Endothelial cell of umbilical vein (primary cell): ENCODE results near the gene PPP1R12A. TPM values are rescaled to one million over a fixed set of nuclear protein-coding genes. Genes with fewer than 3 reads are reported as not detected.

Source experiments
- BruUV-seq: library from RNA; stranded (reverse); fragments of 400-500 nt; replicated peaks from 2 replicates; lab custom pipeline; 2021; lab: Mats Ljungman, UMichigan
- CTCF ChIA-PET: fragments of 300-600, 350-600 bp; sonication (Branson Sonifier 250); formaldehyde crosslinking; loops from one replicate; lab custom pipeline; 2021; ENCODE audit warnings: antibody characterized with exemption, inconsistent platforms; lab: Charles Lee
- POLR2A ChIA-PET: fragments of 300-600, 350-600 bp; sonication (Branson Sonifier 250); formaldehyde crosslinking; loops from one replicate; lab custom pipeline; 2021; ENCODE audit warnings: antibody characterized with exemption, inconsistent platforms; lab: Charles Lee
- DNase-seq: peaks from one replicate; pipeline ENCODE4 v3.0.0-alpha.2; 2011; ENCODE audit warnings: low read depth, low spot score
- FAIRE-seq: peaks from 2 replicates; lab custom pipeline; 2011; peaks lifted over from hg19 to GRCh38; lab: Jason Lieb, UNC
- H2AFZ ChIP-seq: 2 replicates; pipeline ENCODE4 v1.6.0; 2012; ENCODE audit warnings: low read depth, low read length, control low read depth, inconsistent platforms
- H3K27ac ChIP-seq: 2 replicates; pipeline ENCODE4 v1.5.1; 2011; ENCODE audit warnings: low read depth, mild to moderate bottlenecking, control low read depth, low read length, moderate library complexity; ENCODE audit not compliant: insufficient read depth
- H3K27me3 ChIP-seq, 2 experiments: 2 replicates each; pipeline versions ENCODE4 v1.6.0 to v1.6.1; 2011; ENCODE audit warnings: low read length in 2 of 2, mixed read lengths in 1 of 2; ENCODE audit not compliant: control insufficient read depth in 2 of 2, insufficient read depth in 2 of 2
- H3K36me3 ChIP-seq, 2 experiments: 2 replicates in 1 of 2; 3 replicates in 1 of 2; pipeline ENCODE4 v1.5.1; 2011; ENCODE audit warnings: low read length in 2 of 2, mild to moderate bottlenecking in 1 of 2, moderate library complexity in 1 of 2; ENCODE audit not compliant: control insufficient read depth in 2 of 2, insufficient read depth in 2 of 2; ENCODE audit errors: extremely low read depth in 1 of 2
- H3K4me1 ChIP-seq: 3 replicates; pipeline ENCODE4 v1.5.1; 2011; ENCODE audit warnings: mild to moderate bottlenecking, low read length; ENCODE audit not compliant: control insufficient read depth, insufficient read depth; ENCODE audit errors: extremely low read depth
- H3K4me2 ChIP-seq: 2 replicates; pipeline ENCODE4 v1.6.1; 2011; ENCODE audit warnings: low read length, control low read depth, mixed read lengths; ENCODE audit not compliant: insufficient read depth
- H3K4me3 ChIP-seq, 3 experiments: fragments of 200-600 bp in 1 of 3; sonication (generic), shearing (Covaris generic) in 1 of 3; replicated peaks in 1 of 3; 2 replicates each; pipeline ENCODE4 v1.5.1; 2011 to 2016; ENCODE audit warnings: control low read depth in 3 of 3, low read length in 3 of 3, mild to moderate bottlenecking in 2 of 3, inconsistent platforms in 1 of 3, low read depth in 1 of 3, moderate library complexity in 1 of 3; ENCODE audit not compliant: insufficient read depth in 1 of 3
- H3K79me2 ChIP-seq: 2 replicates; pipeline ENCODE4 v1.6.0; 2012; ENCODE audit warnings: low read length, inconsistent platforms; ENCODE audit not compliant: control insufficient read depth, insufficient read depth
- H3K9ac ChIP-seq: replicated peaks from 2 replicates; pipeline ENCODE3; 2011; ENCODE audit warnings: low read length, control low read depth; ENCODE audit not compliant: insufficient read depth; ENCODE audit errors: extremely low read depth
- H3K9me1 ChIP-seq: replicated peaks from 3 replicates; pipeline ENCODE4 v1.6.0; 2011; ENCODE audit warnings: mild to moderate bottlenecking, low read length; ENCODE audit not compliant: control insufficient read depth, insufficient read depth; ENCODE audit errors: extremely low read depth
- H3K9me3 ChIP-seq: replicated peaks from 2 replicates; pipeline ENCODE4 v1.5.1; 2012; ENCODE audit warnings: low read length, inconsistent platforms; ENCODE audit not compliant: control insufficient read depth, insufficient read depth
- H4K20me1 ChIP-seq: replicated peaks from 2 replicates; pipeline ENCODE3; 2011; ENCODE audit warnings: mild to moderate bottlenecking, low read length; ENCODE audit not compliant: control insufficient read depth, insufficient read depth; ENCODE audit errors: extremely low read depth
- CTCF ChIP-seq, 2 donors: IDR thresholded peaks; 1 replicate in 1 of 2; 2 replicates in 1 of 2; pipeline ENCODE4 v1.5.1; 2011; ENCODE audit warnings: low read length in 2 of 2, mild to moderate bottlenecking in 2 of 2, moderate library complexity in 2 of 2, control low read depth in 1 of 2, inconsistent platforms in 1 of 2, low read depth in 1 of 2; ENCODE audit not compliant: insufficient read depth in 1 of 2; ENCODE audit errors: extremely low read depth in 1 of 2
- EZH2 ChIP-seq: IDR thresholded peaks from 2 replicates; pipeline ENCODE4 v1.6.1; 2012; ENCODE audit warnings: borderline replicate concordance, low read depth, mild to moderate bottlenecking, moderate library complexity, low read length, inconsistent platforms; ENCODE audit not compliant: severe bottlenecking
- FOS ChIP-seq: IDR thresholded peaks from 2 replicates; pipeline ENCODE4 v1.6.1; 2011; ENCODE audit warnings: mild to moderate bottlenecking, low read length, moderate library complexity, borderline replicate concordance; ENCODE audit not compliant: insufficient read depth
- MYC ChIP-seq: IDR thresholded peaks from one replicate; pipeline ENCODE4 v1.6.1; 2011; ENCODE audit warnings: mild to moderate bottlenecking, low read depth, low read length
- POLR2A ChIP-seq: IDR thresholded peaks from 2 replicates; pipeline ENCODE4 v1.6.1; 2012; ENCODE audit warnings: low read depth, mild to moderate bottlenecking, control low read depth, low read length
- POLR2AphosphoS5 ChIP-seq: IDR thresholded peaks from 2 replicates; pipeline ENCODE4 v1.6.1; 2012; ENCODE audit warnings: low read depth, mild to moderate bottlenecking, control low read depth, low read length, moderate library complexity; ENCODE audit not compliant: insufficient read depth
- dilution Hi-C: fragments of 300-500 bp; cut with MboI; formaldehyde crosslinking; loops from one replicate; pipeline ENCODE4 v1.15.0; 2019; ENCODE audit warnings: low sequenced_read_pairs; ENCODE audit not compliant: extremely low pct_ligation_motif_present
- intact Hi-C: fragments of 100-400 bp; cut with micrococcal nuclease; formaldehyde crosslinking; loops from one replicate; pipeline ENCODE4 v1.10.0; 2022
- polyA plus RNA-seq, 4 experiments: library from polyadenylated mRNA; depleted of rRNA in 3 of 4; stranded (reverse) in 3 of 4; unstranded in 1 of 4; fragments of >200 nt; gene quantifications; 2 replicates each; pipeline versions ENCODE4 v1.2.1 to v1.2.3, GENCODE V29; 2011 to 2012; ENCODE audit warnings: missing spikeins in 1 of 4
- total RNA-seq: library from RNA; stranded (reverse); gene quantifications from 2 replicates; pipeline ENCODE4 v1.2.3, GENCODE V29; 2021
- TF ChIP-seq, protein P1 (sequence below): IDR thresholded peaks from 2 replicates; pipeline ENCODE4 v1.6.1; 2011; ENCODE audit not compliant: insufficient read depth, insufficient read length

Gene PPP1R12A
- total and polyA plus RNA-seq, 2 donors (not counting 3 experiments of a cell fraction or from before 2014, with no cell fraction given): 12.9 to 83.9 TPM

GRCh38 chr12:79886917-79887519, 47.9 kb downstream of the PPP1R12A start:
- Histone ChIP-seq H3K36me3 (no peaks in the 10 kb centered on the region), H2AFZ (no peak overlapping the region), H3K27me3 (no peaks in the 10 kb centered on the region), H3K9me1 (no peaks in the 10 kb centered on the region), H3K4me2 (peak overlapping the region; percentile 8), H3K9me3 (no peaks in the 10 kb centered on the region), H3K79me2 (peaks cover 90% of the 10 kb centered on the region), H3K9ac (no peak overlapping the region), H3K4me3 (no peak overlapping the region), H4K20me1 (peaks cover 9% of the 10 kb centered on the region), H3K27ac (peak overlapping the region; percentile 3), H3K4me1 (peaks cover 30% of the 10 kb centered on the region)
- TF ChIP-seq CTCF (IDR thresholded peaks at IDR 0.05; ENCODE audit: extremely low read depth in 1 of 2, insufficient read depth in 1 of 2, low read depth in 1 of 2, low read length in 2 of 2) (peak; percentile 33 to 39), EZH2 (no peak)
- intact Hi-C loops (loop anchor here (1.0 to 5.0 kb wide), 5 partner anchors 47 to 478 kb away; no protein-coding TSS in a partner anchor), dilution Hi-C loops (no loop called here)
- DNase-seq: peak; percentile 77
- ChIA-PET CTCF (interaction anchor here (0.6 to 3.1 kb wide), 39 partner anchors 9 to 479 kb away, joined by 3 to 23 read pairs (median 4); partner anchors contain the start of genes OTOGL, PAWR and PPP1R12A), POLR2A (no interaction called here)
- FAIRE-seq: no peak
- BruUV-seq: no TSS peak

GRCh38 chr12:79885911-79886490, 48.9 kb downstream of the PPP1R12A start:
- Histone ChIP-seq H3K9me3 (no peaks in the 10 kb centered on the region), H3K9ac (no peak overlapping the region), H3K4me3 (no peak overlapping the region), H3K27ac (no peak overlapping the region), H3K9me1 (no peaks in the 10 kb centered on the region), H3K4me2 (no peak overlapping the region), H4K20me1 (peaks cover 9% of the 10 kb centered on the region), H3K79me2 (peaks cover 90% of the 10 kb centered on the region), H2AFZ (no peak overlapping the region), H3K4me1 (peaks cover 30% of the 10 kb centered on the region), H3K27me3 (no peaks in the 10 kb centered on the region), H3K36me3 (no peaks in the 10 kb centered on the region)
- CTCF ChIA-PET: interaction anchor here (0.6 to 3.1 kb wide), 37 partner anchors 10 to 478 kb away, joined by 3 to 23 read pairs (median 4); partner anchors contain the start of genes OTOGL, PAWR and PPP1R12A
- POLR2A ChIA-PET: no interaction called here
- intact Hi-C loops: loop anchor here (2.0 to 5.0 kb wide), 3 partner anchors 385 to 477 kb away; no protein-coding TSS in a partner anchor
- FAIRE-seq: no peak
- no TSS peak for BruUV-seq
- peak; percentile 67 for DNase-seq
- dilution Hi-C loops: no loop called here
- TF ChIP-seq FOS (no peak), EZH2 (no peak), POLR2AphosphoS5 (no peak), MYC (no peak), POLR2A (no peak)
- TF ChIP-seq, protein P1, sequence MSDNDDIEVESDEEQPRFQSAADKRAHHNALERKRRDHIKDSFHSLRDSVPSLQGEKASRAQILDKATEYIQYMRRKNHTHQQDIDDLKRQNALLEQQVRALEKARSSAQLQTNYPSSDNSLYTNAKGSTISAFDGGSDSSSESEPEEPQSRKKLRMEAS: no peak
